H1 (cell line): ENCODE results near the gene CPA1. TPM values are rescaled to one million over a fixed set of nuclear protein-coding genes. Genes with fewer than 3 reads are reported as not detected.

Source experiments
- CTCF ChIA-PET: fragments of 300-600 bp; sonication (Branson Sonifier 250); formaldehyde crosslinking; loops from one replicate; lab custom pipeline; 2021; ENCODE audit not compliant: partially characterized antibody; lab: Charles Lee
- POLR2A ChIA-PET: fragments of 300-600 bp; sonication (Branson Sonifier 250); formaldehyde crosslinking; loops from one replicate; lab custom pipeline; 2021; ENCODE audit warnings: inconsistent platforms; ENCODE audit not compliant: partially characterized antibody; lab: Charles Lee
- DNase-seq, 2 experiments: peaks; one replicate each; pipeline versions ENCODE4 v3.0.0 to v3.0.0-alpha.2; 2010 to 2022; ENCODE audit warnings: low spot score in 2 of 2, low read depth in 1 of 2, mixed read lengths in 1 of 2
- FAIRE-seq: peaks from 2 replicates; lab custom pipeline; 2011; peaks lifted over from hg19 to GRCh38; lab: Jason Lieb, UNC
- H2AFZ ChIP-seq: 2 replicates; pipeline ENCODE4 v1.8.1; 2012; ENCODE audit warnings: low read length, inconsistent platforms
- H2AK5ac ChIP-seq: 2 replicates; pipeline ENCODE4 v1.6.1; 2013; ENCODE audit warnings: low read depth, low read length
- H2BK120ac ChIP-seq: replicated peaks from 2 replicates; pipeline ENCODE3; 2013; ENCODE audit warnings: low read depth, low read length, inconsistent platforms
- H2BK12ac ChIP-seq: 2 replicates; pipeline ENCODE4 v1.6.1; 2013; ENCODE audit warnings: low read depth, low read length
- H2BK15ac ChIP-seq: 2 replicates; pipeline ENCODE4 v1.6.1; 2013; ENCODE audit warnings: low read length
- H2BK20ac ChIP-seq: 2 replicates; pipeline ENCODE4 v1.6.1; 2013; ENCODE audit warnings: low read length
- H2BK5ac ChIP-seq: 2 replicates; pipeline ENCODE4 v1.6.1; 2013; ENCODE audit warnings: low read depth, low read length
- H3K14ac ChIP-seq: 2 replicates; pipeline ENCODE4 v1.6.1; 2013; ENCODE audit warnings: inconsistent platforms; ENCODE audit not compliant: insufficient read length
- H3K18ac ChIP-seq: 2 replicates; pipeline ENCODE4 v1.6.1; 2013; ENCODE audit warnings: low read length; ENCODE audit errors: extremely low read depth
- H3K23ac ChIP-seq: 2 replicates; pipeline ENCODE4 v1.6.1; 2013; ENCODE audit warnings: inconsistent platforms; ENCODE audit not compliant: insufficient read length
- H3K23me2 ChIP-seq: 2 replicates; pipeline ENCODE4 v1.6.1; 2013; ENCODE audit warnings: low read depth, low read length
- H3K27ac ChIP-seq: 2 replicates; pipeline ENCODE4 v1.6.1; 2011; ENCODE audit warnings: low read depth, low read length, inconsistent platforms
- H3K27me3 ChIP-seq, 4 experiments: replicated peaks in 1 of 4; 1 replicate in 1 of 4; 2 replicates in 3 of 4; pipeline versions ENCODE4 v1.6.1 to v1.8.1; 2011 to 2013; ENCODE audit warnings: low read length in 3 of 4, mild to moderate bottlenecking in 3 of 4, inconsistent platforms in 2 of 4, mixed read lengths in 2 of 4, moderate library complexity in 1 of 4; ENCODE audit not compliant: control insufficient read depth in 3 of 4, insufficient read depth in 3 of 4; ENCODE audit errors: extremely low read depth in 1 of 4
- H3K36me3 ChIP-seq, 4 experiments: 2 replicates each; pipeline versions ENCODE4 v1.6.1 to v1.8.1; 2011 to 2013; ENCODE audit warnings: mild to moderate bottlenecking in 4 of 4, low read length in 3 of 4, moderate library complexity in 2 of 4, control low read depth in 1 of 4, inconsistent platforms in 1 of 4; ENCODE audit not compliant: insufficient read depth in 4 of 4, control insufficient read depth in 2 of 4
- H3K4ac ChIP-seq: replicated peaks from 2 replicates; pipeline ENCODE3; 2013; ENCODE audit warnings: low read length, low read depth, mixed read lengths, inconsistent platforms; ENCODE audit not compliant: insufficient read length
- H3K4me1 ChIP-seq, 4 experiments: replicated peaks in 1 of 4; 1 replicate in 1 of 4; 2 replicates in 3 of 4; pipeline versions ENCODE4 v1.6.1 to v1.8.1; 2011 to 2013; ENCODE audit warnings: low read length in 3 of 4, inconsistent platforms in 2 of 4, mixed read lengths in 1 of 4; ENCODE audit not compliant: insufficient read depth in 4 of 4, control insufficient read depth in 3 of 4
- H3K4me2 ChIP-seq, 2 experiments: 2 replicates each; pipeline versions ENCODE4 v1.6.1 to v1.8.1; 2011 to 2013; ENCODE audit warnings: low read depth in 2 of 2, low read length in 2 of 2, control low read depth in 1 of 2, inconsistent platforms in 1 of 2, mild to moderate bottlenecking in 1 of 2; ENCODE audit not compliant: insufficient read depth in 1 of 2
- H3K4me3 ChIP-seq, 4 experiments: fragments of 200-600, 300-600 bp in 1 of 4; sonication (generic), shearing (Covaris generic), sonication (Bioruptor Twin) in 1 of 4; 2 replicates each; pipeline versions ENCODE4 v1.5.1 to v1.8.1; 2011 to 2016; ENCODE audit warnings: low read length in 4 of 4, low read depth in 3 of 4, control low read depth in 2 of 4, inconsistent platforms in 2 of 4, mild to moderate bottlenecking in 2 of 4, mixed read lengths in 1 of 4, moderate library complexity in 1 of 4; ENCODE audit not compliant: insufficient read depth in 2 of 4; ENCODE audit errors: extremely low read depth in 1 of 4
- H3K56ac ChIP-seq: replicated peaks from 2 replicates; pipeline ENCODE3; 2013; ENCODE audit warnings: low read depth, mild to moderate bottlenecking, mixed read lengths, low read length, inconsistent platforms; ENCODE audit not compliant: insufficient read length
- H3K79me1 ChIP-seq: 2 replicates; pipeline ENCODE4 v1.6.1; 2013; ENCODE audit warnings: low read depth, low read length, control low read depth
- H3K79me2 ChIP-seq, 2 experiments: 2 replicates each; pipeline versions ENCODE4 v1.6.1 to v1.8.1; 2012 to 2013; ENCODE audit warnings: low read length in 2 of 2, mild to moderate bottlenecking in 2 of 2, inconsistent platforms in 1 of 2; ENCODE audit not compliant: insufficient read depth in 2 of 2, control insufficient read depth in 1 of 2
- H3K9ac ChIP-seq, 4 experiments: replicated peaks in 1 of 4; 1 replicate in 1 of 4; 2 replicates in 3 of 4; pipeline versions ENCODE4 v1.6.1 to v1.8.1; 2011 to 2013; ENCODE audit warnings: low read depth in 3 of 4, low read length in 3 of 4, control low read depth in 2 of 4, mild to moderate bottlenecking in 2 of 4, moderate library complexity in 2 of 4, inconsistent platforms in 1 of 4; ENCODE audit errors: extremely low read depth in 1 of 4
- H3K9me3 ChIP-seq, 2 experiments: 2 replicates each; pipeline versions ENCODE4 v1.6.1 to v1.8.1; 2012 to 2013; ENCODE audit warnings: mild to moderate bottlenecking in 2 of 2, moderate library complexity in 2 of 2, control low read depth in 1 of 2, inconsistent platforms in 1 of 2, low read depth in 1 of 2, low read length in 1 of 2, mixed read lengths in 1 of 2; ENCODE audit not compliant: insufficient read depth in 2 of 2
- H4K20me1 ChIP-seq, 2 experiments: replicated peaks in 1 of 2; 2 replicates each; pipeline versions ENCODE3 to v1.8.1; 2011 to 2013; ENCODE audit warnings: inconsistent platforms in 2 of 2, low read length in 2 of 2, mild to moderate bottlenecking in 1 of 2; ENCODE audit not compliant: insufficient read depth in 2 of 2, control insufficient read depth in 1 of 2
- H4K5ac ChIP-seq: 2 replicates; pipeline ENCODE4 v1.6.1; 2013; ENCODE audit warnings: low read length, low read depth, mixed read lengths, inconsistent platforms; ENCODE audit not compliant: insufficient read length
- H4K8ac ChIP-seq: 2 replicates; pipeline ENCODE4 v1.8.0; 2013; ENCODE audit warnings: mild to moderate bottlenecking, moderate library complexity, low read length, inconsistent platforms; ENCODE audit not compliant: insufficient read depth; ENCODE audit errors: extremely low read depth
- H4K91ac ChIP-seq: replicated peaks from 2 replicates; pipeline ENCODE3; 2013; ENCODE audit warnings: low read length, mixed read lengths, inconsistent platforms; ENCODE audit not compliant: insufficient read length
- CHD2 ChIP-seq: IDR thresholded peaks from 2 replicates; pipeline ENCODE4 v1.6.1; 2012; ENCODE audit warnings: low read length, improper control_type of control experiment
- RAD21 ChIP-seq, 2 experiments: IDR thresholded peaks in 1 of 2; conservative IDR thresholded peaks in 1 of 2; 2 replicates each; pipeline ENCODE4 v1.6.1; 2011; ENCODE audit warnings: low read depth in 2 of 2, low read length in 2 of 2, improper control_type of control experiment in 1 of 2, inconsistent platforms in 1 of 2, mild to moderate bottlenecking in 1 of 2, moderate library complexity in 1 of 2
- WGBS, 2 experiments: shearing (Covaris generic) in 1 of 2; methylation state at CpG; one replicate each; pipeline versions ENCODE4 v1.1.6 to v1.1.7; 2013 to 2015; ENCODE audit warnings: low lambda C conversion rate in 2 of 2, mixed read lengths in 2 of 2, inconsistent platforms in 1 of 2, low coverage in 1 of 2, missing lambda C conversion rate in 1 of 2; ENCODE audit not compliant: insufficient replicate concordance in 2 of 2, insufficient coverage in 1 of 2, insufficient read length in 1 of 2; ENCODE audit errors: extremely low coverage in 1 of 2, missing lambda C conversion rate in 1 of 2; 5-methylcytosine and 5-hydroxymethylcytosine counted together
- polyA plus RNA-seq, 7 experiments: library from polyadenylated mRNA; depleted of rRNA in 3 of 7; stranded (reverse) in 5 of 7; unstranded in 2 of 7; fragments of >200 nt in 5 of 7; fragments of 200-250 nt in 2 of 7; gene quantifications; 1 replicate in 5 of 7; 2 replicates in 1 of 7; 4 replicates in 1 of 7; pipeline versions ENCODE4 v1.2.1 to v1.2.3, GENCODE V29; 2011 to 2013; ENCODE audit warnings: missing spikeins in 2 of 7, mixed read lengths in 2 of 7
- total RNA-seq: library from RNA; stranded (reverse); fragmentation: NEBNext Ultra II Directional; extraction: Animal tissue kit (Norgen Biotek cat#: 25700); gene quantifications from 2 replicates; pipeline ENCODE4 v1.2.1, GENCODE V29; 2021
- TF ChIP-seq, protein P1 (sequence below), 3 experiments: IDR thresholded peaks; 1 replicate in 2 of 3; 2 replicates in 1 of 3; pipeline versions ENCODE4 v1.5.1 to v1.6.1; 2011; ENCODE audit warnings: low read length in 3 of 3, mild to moderate bottlenecking in 3 of 3, inconsistent platforms in 2 of 3, low read depth in 1 of 3, moderate library complexity in 1 of 3; ENCODE audit not compliant: insufficient read depth in 1 of 3; ENCODE audit errors: control extremely low read depth in 1 of 3

The CPA1 gene
- total and polyA plus RNA-seq, 2 of the 8 experiments (the other 6 are each of a cell fraction or from before 2014, with no cell fraction given), result not detected

GRCh38 chr7:130394421-130395195 lies 14.3 kb downstream of the CPA1 start:
- POLR2A ChIA-PET, result no interaction called here
- WGBS, 2 experiments, result 77% methylated on average over 7 of the region's 7 CpGs; no CpG with 5 or more reads in 1 of the 2 experiments
- TF ChIP-seq, protein P1, sequence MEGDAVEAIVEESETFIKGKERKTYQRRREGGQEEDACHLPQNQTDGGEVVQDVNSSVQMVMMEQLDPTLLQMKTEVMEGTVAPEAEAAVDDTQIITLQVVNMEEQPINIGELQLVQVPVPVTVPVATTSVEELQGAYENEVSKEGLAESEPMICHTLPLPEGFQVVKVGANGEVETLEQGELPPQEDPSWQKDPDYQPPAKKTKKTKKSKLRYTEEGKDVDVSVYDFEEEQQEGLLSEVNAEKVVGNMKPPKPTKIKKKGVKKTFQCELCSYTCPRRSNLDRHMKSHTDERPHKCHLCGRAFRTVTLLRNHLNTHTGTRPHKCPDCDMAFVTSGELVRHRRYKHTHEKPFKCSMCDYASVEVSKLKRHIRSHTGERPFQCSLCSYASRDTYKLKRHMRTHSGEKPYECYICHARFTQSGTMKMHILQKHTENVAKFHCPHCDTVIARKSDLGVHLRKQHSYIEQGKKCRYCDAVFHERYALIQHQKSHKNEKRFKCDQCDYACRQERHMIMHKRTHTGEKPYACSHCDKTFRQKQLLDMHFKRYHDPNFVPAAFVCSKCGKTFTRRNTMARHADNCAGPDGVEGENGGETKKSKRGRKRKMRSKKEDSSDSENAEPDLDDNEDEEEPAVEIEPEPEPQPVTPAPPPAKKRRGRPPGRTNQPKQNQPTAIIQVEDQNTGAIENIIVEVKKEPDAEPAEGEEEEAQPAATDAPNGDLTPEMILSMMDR (IDR thresholded peaks at IDR 0.05; ENCODE audit: control extremely low read depth in 1 of 3, insufficient read depth in 1 of 3, low read depth in 1 of 3, low read length in 3 of 3), result peak in 1 of 3 experiments; percentile 4; a peak in 1 of 4 replicates
- no peak for TF ChIP-seq CHD2
- 0 out of 4 replicates have a peak, but pooled peaks of 1 of the 2 experiments have one; percentile 1 for TF ChIP-seq RAD21 (IDR thresholded peaks at IDR 0.05 in 1 of 2, conservative IDR thresholded peaks at IDR 0.05 in 1 of 2; ENCODE audit: low read depth in 2 of 2, low read length in 2 of 2)
- TF ChIP-seq, all 59 proteins: peak for 2
- Histone ChIP-seq H3K27me3 (no peaks in the 10 kb centered on the region), H4K91ac (no peak overlapping the region), H3K9me3 (no peaks in the 10 kb centered on the region), H3K27ac (no peak overlapping the region), H2BK120ac (no peak overlapping the region), H3K4ac (no peak overlapping the region), H3K23me2 (no peaks in the 10 kb centered on the region), H4K5ac (no peak overlapping the region), H3K14ac (no peak overlapping the region), H3K4me3 (no peak overlapping the region), H3K4me2 (no peak overlapping the region), H3K36me3 (no peaks in the 10 kb centered on the region), H4K8ac (no peak overlapping the region), H3K56ac (no peak overlapping the region), H2BK15ac (no peak overlapping the region), H3K4me1 (peaks cover 0 to 2% (median 0%) of the 10 kb centered on the region in 4 experiments; a peak in 2 of 7 replicates), H3K18ac (no peak overlapping the region), H2BK12ac (no peak overlapping the region), H3K79me2 (no peaks in the 10 kb centered on the region), H2BK5ac (no peak overlapping the region), H3K79me1 (no peaks in the 10 kb centered on the region), H3K23ac (no peak overlapping the region), H4K20me1 (no peaks in the 10 kb centered on the region), H2AK5ac (no peak overlapping the region), H2AFZ (no peak overlapping the region), H3K9ac (no peak overlapping the region), H2BK20ac (no peak overlapping the region)
- FAIRE-seq (no peak), DNase-seq (no peak)
- CTCF ChIA-PET, result interaction anchor here (0.7 to 1.3 kb wide), 2 partner anchors 10 to 100 kb away, joined by 3 to 5 read pairs; no protein-coding TSS in a partner anchor
